HG02678 (cell line): ENCODE data around the gene MRPS31.

Experiments used
- ATAC-seq: cut with Tn5 transposase; IDR thresholded peaks from one replicate; pipeline ENCODE4 v1.9.1; 2021; ENCODE audit warnings: mild to moderate bottlenecking, moderate library complexity; ENCODE audit not compliant: unreplicated experiment

The MRPS31 gene

DNA sequence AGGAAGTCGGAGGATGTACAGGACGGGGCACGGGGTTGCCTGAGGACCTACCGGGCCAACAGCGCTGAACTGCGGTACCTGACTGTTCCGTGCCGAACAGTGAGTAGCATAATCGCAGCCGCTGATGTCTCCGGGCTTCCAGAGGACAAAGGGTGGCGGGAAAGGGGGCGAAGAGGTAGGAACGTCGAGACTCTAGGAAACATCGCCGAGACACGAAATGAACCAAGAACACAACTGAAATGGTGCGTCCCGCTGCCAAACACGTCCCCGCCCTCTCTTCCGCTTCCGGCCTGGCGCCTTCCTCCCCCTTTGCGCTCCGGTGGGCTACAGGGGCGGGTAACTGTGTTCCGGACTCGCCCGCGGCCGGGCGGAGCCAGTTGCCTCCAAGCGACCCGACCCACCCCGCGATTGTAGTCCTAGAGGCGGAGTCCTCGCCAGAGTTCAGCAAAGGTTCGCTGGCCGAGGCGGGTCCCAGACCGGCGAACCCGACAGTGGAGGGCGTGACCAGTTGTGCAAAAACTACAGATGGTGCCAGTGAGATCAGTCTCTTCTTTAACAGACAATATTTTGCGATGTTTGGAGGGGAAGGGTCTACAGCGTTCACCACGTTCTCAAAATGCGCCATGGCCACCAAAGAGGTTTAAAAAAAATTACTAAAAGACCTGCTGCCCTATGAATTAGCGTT, at the start of gene MRPS31:
Gene MRPS31, minus strand, starts transcription at position 257 of the 685 bp plus-strand sequence. Its CDS starts 54 bp downstream, at position 203.
- ATAC-seq, result peak; percentile 97

DNA sequence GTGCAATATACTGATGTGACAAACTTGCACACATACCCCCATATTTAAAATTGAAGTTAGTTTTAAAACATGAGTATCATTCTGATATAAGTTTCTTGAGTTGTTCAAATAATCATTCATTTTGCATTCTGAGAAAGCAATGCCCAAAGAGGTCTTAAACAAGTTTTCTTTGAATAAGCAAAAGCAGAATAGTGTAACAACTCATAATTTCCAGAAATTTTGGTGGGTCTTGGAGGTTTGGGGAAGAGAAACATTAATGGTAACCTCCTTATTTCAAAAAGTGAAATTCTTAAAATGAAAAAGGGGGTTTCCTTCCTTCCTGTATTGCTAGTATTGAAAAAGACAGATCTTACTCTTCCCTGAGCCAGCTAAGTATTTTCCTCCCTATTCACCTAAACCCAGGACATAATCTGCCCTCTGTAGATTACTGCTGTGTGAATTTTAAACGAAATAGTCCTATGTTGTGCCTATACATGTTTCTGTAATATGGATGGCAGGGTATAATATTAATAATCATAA, 48.9 kb upstream of the MRPS31 start:
- no peak for ATAC-seq

DNA sequence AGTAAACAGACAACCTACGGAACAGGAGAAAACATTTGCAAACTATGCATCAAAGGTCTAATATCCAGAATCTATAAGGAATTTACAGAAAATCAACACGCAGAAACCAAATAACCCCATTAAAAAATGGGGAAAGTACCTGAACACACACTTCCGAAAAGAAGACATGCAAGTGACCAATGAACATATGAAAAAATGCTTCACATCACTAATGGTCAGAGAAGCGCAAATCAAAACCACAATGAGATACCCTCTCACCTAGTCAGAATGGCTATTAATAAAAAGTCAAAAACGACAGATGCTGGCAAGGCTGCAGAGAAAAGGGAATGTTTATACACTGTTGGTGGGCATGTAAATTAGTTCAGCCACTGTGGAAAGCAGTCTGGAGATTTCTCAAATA, 47.9 kb upstream of the MRPS31 start:
- ATAC-seq, result no peak

DNA sequence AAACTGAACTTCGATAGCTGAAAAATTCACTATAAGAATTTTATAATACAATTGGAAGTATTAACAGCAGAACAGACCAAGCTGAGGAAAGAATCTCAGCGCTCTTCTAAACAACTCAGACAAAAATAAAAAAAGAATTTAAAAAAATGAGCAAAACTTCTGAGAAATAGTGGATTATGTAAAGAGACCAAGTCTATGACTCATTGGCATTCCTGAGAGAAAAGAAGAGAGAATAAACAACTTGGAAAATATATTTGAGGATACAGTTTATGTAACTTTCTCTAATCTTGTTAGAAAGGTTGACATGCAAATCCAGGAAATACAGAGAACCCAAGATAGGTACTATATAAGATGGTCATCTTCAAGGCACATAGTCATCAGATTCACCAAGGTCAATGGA, 43.8 kb upstream of the MRPS31 start:
- no peak for ATAC-seq

DNA sequence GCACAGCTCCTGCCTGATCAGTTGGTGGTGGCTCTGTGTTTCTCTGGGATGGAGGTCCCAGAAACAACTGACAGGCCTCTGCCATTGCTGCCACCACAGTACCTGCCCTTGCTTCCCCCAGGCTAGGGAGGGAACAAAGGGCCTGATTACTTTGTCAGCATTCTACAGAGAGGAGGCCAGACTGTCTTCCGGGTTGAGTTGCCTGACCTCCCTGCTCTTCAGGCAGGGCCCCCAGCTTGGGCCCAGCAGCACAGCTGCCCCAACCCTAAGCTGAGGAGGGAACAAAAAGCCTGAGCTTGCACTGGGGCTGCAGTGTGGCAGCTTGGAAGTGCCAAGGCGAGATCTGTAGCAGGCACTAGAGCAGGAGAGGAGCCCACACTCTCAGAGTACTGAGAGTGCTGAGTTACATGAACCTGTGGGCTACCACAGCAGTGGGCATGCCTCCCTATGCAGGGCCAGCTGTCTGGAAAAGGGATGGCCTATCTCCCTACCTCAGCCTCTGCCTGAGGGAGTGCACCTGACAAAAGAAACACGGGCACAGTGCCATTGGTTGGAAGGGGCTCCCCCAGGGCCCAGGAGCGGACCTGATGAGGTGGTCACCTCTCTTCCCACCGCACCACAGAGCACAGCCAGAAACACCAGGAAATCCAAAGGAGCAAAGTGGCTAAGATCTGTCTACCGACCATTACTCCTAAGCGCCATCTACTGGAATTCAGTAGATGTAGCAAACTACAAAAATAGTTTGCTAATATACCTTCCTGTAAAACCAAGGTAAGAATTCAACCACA, 42.9 kb upstream of the MRPS31 start:
- no peak for ATAC-seq

DNA sequence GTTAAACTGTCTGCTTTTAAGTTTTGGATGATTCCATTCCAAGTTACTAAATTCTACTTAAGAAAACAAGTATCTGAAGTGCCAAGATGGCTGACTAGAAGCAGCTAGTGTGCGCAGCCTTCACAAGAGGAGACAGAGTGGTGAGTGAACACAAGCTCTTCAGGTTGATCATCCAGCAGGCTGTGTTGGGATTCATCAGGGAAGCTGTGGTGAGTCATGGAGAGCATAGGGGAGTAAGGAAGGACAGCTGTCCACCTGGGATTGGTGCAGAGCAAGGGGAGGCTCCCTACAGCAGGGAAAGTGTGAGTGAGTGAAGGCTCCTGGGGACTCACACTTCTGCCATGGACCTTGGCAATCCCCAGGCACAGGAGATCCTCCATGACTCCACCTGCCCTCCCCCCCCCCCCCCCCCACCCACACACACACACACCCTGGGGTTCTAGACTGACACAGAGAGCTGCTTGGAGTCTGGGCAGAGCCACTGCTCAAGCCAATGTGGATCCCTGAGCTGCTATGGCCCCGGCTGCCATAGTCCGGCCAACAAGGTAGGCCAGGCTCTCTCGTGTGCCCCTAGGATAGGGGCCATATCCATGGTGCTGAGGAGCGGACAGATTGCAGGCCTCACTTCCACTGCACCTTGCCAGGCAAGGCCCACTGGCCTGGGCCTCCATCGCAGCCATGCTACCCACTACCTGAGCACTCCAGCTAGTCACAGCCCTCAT, 41.9 kb upstream of the MRPS31 start:
- ATAC-seq, result no peak

DNA sequence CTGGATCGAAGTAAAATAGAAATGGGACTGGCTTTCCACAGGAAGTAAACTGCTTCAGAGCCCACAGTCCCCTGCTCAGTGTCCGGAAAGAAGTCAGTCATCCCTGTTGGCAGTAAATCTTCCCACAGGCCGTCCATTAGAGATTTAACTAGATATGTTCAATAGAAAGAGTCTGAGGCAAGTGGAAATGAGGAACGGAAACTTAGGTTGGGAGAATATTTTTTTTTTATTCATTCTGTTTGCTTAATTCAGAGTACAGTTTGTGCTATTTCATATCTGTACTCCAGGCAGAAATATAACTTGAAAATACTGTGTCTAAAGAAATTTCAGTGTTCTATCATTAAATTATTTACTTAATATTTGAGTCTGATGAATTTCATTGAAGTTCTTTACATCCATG, 41.1 kb upstream of the MRPS31 start:
- no peak for ATAC-seq

DNA sequence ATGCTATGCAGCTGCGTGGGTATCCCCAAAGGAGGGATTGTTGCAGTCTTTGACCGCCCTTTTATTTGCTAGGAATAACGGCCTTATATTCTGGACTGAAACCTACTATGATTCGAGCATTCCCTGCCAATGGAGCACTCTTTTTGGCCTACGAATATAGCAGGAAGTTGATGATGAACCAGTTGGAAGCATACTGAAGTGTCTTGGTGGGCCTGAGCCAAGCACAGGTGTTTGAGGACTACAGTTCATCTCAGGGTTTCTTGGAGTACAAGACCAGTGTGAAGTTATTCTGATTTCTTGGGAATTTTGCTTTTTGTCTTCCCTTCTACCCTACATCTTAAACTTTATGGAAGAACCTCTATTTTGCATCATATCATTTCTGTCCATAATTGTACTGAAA, 38.5 kb upstream of the MRPS31 start:
- no peak for ATAC-seq

DNA sequence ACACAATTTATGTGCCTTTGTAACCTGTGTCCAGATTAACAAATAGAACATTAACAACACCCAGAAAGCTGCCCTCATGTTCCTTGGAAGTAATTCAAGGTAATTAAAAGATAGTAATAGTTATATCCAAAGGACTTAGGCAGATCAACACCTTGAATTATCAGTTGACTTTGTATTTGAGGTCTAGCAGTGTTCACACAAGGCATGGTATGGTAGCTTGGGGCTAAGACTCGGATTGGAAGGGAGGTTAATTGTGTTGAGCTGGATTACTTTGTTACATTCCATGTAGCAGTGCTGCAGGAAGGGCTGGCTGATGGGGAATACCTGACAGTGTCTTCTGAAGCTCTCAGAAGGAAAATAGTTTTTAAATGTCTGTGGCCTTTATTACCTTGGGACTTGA, 35.3 kb upstream of the MRPS31 start:
- no peak for ATAC-seq

DNA sequence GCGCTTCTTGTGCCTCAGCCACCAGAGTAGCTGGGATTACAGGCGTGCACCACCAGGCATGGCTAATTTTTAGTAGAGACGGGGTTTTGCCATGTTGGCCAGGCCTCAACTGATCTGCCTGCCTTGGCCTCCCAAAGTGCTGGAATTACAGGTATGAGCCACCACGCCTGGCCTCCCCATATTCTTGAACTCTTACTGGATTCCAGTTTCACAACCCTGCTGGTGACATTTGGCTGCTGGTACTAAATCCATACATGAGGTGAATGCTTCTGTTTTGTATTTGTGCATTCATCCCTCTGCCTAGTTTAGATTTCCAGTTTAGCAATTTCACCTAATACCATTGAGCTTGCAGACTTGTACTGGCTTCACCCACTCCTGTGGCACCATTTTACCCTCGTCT, 32.3 kb upstream of the MRPS31 start:
- ATAC-seq, result no peak

DNA sequence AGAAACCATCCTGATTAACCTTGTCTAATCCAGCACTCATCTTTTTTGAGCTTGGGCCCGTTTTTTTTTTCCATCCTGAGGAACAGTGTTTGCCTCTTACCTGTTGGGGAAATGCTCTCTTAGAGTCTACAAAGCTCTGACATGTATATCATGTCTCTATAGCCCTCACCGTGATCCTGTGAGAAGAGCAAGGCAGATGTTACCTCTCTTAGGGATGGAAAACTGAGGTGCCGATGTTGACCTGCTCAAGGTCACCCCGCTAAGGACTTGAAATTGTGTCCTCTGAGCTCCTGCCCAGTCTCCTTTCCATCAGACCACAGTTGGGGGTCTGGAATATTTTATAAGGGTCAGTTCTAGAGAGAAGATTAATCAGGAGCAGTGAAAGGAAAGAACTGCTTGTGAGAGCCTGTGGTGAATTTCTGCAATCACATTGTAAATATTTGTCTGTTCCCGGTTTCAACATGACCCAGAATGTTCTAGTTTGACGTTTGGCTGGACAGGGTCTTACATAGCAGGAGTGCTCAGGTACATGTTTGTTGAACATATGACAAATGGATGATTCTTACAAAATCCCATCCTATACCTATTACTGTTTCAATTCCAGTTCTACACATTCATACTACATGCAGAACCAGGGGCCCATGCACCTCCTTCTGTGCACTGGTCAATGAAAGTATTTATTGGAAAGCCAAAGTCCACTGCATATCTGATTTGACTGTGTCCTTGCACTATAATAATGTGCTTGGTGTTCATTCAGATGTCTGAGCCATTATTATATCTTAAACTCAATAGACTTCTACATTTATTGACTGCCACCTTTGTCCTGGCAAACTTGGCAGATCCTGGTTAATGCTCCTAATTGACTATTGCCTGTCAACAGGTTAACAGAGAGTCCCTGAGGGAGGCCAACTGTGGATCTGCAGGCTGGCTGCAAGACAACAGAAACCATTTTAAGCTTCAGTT, 30.5 kb upstream of the MRPS31 start:
- no peak for ATAC-seq

DNA sequence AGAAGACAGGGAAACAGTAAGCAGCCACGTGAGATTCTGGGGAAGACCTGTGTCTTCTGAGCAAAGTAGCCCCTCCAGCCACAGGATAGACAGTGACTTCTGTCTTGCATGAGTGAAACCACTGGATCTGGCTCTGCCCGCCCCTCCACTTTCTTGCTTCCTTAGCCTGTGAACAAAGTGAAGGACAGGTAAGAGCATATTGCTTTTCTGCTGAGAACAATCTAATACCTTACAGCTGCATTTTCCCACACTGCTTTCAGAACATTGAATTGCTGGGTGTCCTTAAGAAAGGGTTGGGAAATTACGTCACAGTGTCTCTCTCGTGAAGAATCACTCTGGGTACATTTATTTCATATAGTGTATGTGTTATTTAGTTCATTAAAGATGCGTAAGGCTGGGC, 29.6 kb upstream of the MRPS31 start:
- ATAC-seq, result no peak

DNA sequence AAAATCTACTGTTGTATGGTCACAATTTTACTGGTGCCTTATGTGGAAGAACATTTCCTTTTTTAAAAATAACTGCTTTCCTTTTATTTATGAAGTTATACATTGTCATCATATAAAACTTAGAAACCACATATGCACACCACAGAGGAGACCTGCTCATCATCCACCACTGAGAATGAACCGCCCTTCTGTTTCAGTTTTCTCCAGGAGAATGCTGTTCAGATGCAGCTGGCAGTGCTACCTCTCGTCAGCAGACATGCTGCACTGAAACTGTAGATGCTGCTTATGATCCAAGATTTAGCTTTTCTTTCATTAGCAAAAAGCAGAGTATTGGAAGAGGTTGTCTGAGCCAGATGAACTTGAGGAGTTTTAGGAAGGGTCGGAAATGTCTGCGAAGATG, 28.5 kb upstream of the MRPS31 start:
- ATAC-seq, result no peak

DNA sequence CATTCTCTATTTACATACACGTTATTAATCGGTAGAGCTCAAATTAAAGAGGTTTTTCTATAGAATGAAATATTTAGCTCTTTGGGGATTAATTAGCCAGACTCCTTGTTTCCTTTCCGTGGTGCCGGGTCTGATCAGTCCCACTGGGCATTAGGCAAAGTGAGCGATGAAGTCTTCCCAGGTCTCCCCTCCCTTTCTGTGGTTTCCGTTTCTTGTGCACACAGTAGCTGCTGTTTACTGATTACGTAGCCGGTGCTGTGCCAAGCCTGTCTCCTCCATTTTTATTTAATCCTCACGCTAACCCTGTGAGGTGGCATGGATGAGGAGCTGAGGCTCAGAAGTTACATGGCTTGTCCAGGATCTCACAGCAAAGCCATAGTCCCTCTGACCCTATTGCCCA, 27.4 kb upstream of the MRPS31 start:
- ATAC-seq, result no peak

DNA sequence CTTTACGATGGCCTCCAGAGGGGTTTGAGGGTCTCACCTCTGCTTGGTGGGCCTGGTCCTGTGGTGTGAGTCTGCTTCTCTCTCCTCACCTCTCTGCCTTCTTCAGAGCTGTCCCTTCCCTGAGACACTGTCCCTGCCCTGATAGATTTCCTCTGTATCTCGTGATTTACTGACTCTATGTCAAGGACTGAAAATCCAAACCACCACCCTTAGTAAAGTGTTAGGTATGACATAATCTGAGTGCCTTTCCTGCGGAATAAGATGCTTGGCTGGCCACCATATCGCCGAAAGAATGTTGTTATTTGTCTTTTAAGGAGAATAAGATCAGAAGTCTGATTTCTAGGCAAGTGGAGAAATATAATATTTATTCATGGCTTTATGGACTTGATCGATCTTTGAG, 25.7 kb upstream of the MRPS31 start:
- ATAC-seq, result no peak

DNA sequence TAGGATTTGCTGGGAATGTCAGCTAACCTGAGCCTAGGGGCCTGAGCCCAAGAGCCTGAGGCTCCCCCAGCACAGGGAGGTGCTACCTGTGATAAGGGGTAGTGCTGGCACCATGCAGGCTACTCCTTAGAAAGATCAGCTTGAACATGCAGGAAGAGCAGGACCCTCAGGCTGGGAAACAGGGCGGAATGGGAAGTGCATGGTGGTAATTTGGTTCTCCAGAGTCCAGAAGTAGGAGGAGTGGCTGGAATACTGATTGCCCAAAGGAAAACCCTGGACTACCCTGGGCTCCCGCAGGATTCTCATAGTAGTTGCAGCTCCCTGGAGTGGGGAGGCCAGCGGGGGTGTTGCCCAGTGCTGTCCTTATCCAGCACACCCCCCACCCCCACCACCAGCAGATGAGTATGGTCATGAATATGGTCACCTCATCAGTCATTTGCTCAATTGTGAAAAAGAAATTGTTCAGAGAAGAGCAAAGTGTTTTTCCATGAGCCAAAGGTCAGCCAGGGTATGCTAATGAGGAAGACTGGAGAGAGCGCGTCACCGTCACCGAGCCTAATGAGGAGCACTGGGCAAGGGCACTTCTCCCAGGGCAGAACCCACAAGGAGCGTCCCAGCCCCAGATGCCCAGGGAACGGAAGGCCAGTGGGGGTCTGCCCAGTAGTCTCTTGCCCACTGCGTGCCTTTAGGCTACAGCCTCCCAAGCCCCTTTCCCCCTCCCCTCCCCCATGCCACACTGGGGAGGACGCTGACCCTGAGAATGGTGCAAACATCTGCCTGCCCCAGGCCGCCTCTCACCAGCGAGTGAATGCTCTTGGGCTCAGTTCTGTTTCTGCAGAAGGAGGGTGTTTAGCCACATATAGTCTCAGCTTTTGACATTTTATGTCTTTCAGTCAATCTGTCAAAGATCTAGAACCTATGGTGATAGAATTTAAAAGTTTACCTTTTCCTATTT, 23.7 kb upstream of the MRPS31 start:
- no peak for ATAC-seq

DNA sequence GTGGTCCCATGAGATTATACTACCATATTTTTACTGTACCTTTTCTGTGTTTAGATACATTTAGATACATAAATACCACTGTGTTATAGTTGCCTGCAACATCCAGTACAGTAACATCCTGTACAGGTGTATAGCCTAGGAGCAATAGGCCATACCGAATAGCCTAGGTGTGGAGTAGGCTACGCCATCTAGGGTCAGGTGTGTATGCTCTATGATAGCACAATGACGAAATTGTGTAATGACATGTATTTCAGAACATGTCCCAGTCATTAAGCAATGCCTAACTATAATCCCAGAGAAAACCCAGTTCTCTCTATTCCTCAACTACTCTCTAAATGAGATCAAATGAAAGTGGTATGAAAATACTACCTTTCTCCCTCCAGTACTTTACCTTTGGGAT, 22.3 kb upstream of the MRPS31 start:
- ATAC-seq, result no peak

DNA sequence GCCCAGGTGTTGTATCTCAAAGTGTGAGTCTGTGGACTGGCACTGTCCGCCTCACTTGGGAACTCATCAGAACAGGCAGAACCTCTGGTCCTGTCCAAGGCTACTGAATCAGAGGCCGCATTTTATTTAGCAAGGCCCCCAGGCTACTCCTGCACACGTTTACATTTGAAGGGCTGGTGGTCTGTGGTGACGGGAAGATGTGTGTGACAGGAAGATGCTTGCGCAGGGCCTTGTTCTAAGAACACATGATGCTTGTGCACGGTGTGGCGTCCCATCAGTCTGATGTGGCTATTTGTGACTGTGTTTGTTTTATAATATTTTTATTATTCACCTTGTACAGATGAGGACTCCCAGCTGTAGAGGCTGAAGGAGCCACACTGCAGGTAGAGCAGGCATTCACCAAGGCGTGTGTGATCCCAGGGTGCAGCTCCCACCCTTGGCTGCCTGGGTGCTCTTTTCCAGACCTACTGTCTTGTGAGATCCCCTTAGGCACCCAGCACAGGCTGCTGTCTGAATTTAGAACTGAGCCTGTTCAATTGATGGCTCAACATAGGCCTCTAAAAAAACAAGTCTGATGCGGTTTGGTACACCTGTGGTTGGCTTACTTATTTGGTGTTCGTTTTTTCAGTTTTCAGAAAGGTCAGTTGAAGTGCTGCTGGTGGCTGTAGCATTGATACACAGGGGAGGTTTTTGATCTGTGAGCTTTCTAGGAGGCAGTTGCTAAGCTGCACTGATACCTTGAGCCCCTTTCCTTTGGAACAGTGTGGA, 21.5 kb upstream of the MRPS31 start:
- ATAC-seq, result peak; percentile 40

DNA sequence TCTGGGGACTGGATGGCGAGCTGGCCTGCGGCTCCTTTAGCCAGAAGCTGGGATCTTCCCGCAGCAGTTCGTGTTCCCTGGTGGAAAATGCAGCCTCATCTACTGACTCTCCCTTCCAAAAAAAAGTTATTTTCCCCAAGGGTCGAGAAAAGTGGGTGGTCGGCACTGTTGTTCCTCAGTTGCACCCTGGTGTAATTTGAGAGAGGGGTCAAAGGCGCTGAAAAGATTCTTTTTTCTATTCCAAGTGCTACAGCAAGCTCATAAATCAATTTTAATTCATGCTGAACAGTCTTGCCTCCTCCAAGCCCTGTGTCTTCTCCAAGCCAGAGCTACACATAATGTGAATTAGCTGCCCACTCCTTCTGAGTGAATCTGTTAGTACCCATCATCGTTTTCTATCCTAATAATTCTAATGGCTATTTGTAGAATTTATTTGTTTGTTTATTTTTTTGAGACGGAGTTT, 19.2 kb upstream of the MRPS31 start:
- no peak for ATAC-seq
